Tongue (tissue), 2 donors: ENCODE measurements around the gene TLDC2. TPM values are rescaled to one million over a fixed set of nuclear protein-coding genes. Genes with fewer than 3 reads are reported as not detected.
"Not testable (repeated sequence)": the region's sequence is repeated elsewhere in the genome, so short reads cannot be mapped to it uniquely, and the experiment has no call there.

Experiments used
- DNase-seq: peaks from one replicate; pipeline ENCODE4 v3.0.0-alpha.2; 2015
- total RNA-seq: library from RNA; depleted of rRNA; stranded (reverse); fragments of >200 nt; gene quantifications from one replicate; pipeline ENCODE4 v1.2.3, GENCODE V29; 2014

Gene TLDC2
- total RNA-seq, 1 donor from 2014 or later = 0.21 TPM

DNA sequence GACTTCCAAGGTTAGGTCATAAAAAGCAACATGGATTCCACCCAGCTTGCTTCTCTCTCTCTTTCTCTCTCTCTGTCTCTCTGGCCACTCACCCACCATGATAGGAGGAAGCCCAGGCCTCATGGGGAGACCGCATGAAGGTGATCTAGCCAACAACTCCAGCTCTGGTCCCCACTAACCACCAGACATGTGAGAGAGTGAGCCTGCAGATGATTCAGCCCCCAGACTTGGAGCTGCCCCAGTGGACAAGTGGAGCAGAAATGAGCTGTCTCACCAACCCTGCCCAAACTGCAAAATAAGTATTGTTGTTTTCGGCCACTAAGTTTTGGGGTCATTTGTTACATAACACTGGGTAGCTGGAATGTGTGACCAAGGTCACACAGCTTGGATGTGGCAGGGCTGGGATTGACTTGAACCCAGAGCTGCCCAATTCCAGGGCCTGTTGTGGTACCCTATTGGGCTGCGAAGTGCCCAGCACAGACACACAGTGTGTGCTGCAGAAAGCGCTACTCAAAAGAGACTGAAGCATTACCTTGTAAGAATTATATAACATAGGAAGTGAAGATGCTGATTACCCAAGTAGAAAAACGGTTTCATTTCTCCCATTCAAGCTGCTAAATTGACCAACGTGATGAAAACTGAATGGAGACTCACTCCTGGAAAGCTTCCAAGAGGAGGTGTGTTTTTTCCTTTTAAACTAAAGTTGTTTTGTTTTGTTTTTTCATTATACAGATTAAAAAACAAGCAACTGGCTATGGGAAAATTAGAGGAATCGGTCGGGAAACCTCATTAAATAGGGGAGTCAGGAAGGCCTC is 9.1 kb upstream of the TLDC2 start:
- DNase-seq = no peak

DNA sequence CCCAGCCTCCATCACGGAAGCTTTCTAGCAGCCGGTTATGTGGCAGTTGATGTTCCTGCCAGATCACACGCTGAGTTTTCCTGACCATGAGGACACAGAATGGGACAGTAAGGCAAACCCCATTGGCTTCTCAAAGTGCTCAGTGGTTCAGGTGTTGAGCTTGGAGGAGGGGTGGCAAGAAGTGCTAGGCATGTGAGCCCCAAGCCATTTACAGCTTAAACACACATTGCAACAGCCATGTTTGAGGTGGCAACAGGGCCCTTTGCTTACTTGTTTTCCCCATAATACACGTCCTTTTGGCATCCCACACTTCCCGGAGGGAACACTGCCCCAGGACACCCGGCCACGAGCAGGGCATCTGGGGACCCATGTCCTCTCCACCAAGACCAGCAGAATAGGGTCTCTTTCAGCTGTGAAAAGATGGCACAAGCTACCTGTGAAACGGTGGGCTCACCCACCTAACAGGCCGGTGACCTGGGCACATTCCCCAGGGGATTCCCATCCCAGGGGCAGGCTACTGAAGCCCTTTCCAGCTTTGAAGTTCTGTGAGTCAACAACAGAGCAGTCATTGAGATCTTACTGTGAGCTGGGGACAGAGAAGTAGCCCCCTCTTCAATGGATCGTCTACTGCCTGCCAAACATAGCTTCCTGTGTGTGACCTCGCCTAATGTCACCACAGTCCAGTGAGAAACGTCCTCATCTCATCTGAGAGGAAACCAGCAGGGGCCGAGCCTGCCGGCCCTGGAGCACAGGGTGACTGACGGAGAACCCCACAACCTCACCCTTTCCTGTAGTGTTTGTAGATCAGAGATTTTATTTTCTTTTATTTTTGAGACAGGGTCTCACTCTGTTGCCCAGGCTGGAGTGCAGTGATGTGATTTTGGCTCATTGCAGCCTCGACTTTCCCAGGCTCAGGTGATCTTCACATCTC is 4.0 kb upstream of the TLDC2 start:
- no peak for DNase-seq

DNA sequence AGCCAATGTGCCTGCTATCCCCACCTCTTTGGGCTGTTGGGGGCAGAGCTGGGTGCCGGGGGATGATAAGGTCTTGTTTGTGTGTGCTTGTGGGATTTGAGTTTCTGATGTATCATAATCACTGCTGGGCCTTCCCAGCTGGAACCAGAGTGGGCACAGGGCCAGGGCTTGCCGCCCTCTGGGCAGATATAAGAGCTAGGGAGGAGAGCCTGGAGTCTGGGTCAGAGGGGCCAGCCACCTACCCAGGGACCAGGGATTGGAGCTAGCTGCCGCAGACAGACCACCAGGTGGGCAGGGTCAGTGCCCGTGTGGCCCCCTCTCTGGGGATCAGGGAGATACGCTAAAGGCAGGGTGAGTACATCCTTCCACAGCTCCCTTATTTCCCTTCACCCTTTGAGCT is 3.1 kb upstream of the TLDC2 start:
- DNase-seq = no peak

GRCh38 chr20:36873498-36874189 is 2.3 kb upstream of the TLDC2 start:
- no peak for DNase-seq

DNA sequence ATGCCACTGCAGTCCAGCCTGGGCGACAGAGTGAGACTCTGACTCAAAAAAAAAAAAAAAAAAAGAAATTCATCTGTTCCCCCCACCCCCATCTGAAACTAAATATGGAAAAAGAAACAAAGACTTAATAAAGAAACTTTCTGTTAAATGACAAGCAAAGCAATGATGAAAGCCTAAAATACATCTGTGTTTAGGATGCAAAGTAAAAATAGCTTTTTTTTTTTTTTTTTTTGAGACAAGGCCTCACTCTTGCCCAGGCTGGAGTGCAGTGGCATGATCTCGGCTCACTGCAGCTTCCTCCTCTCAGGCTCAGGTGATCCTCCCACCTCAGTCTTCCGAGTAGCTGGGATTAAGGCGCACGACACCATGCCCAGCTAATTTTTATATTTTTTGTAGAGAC is 845 bp upstream of the TLDC2 start:
- DNase-seq = not testable (repeated sequence)

GRCh38 chr20:36876473-36876833 is 515 bp downstream of the TLDC2 start:
- no peak for DNase-seq

- DNase-seq = no peak
These were observed 3.0 kb downstream of the TLDC2 start for GRCh38 chr20:36878941-36879340.

GRCh38 chr20:36880741-36881250 is 4.9 kb downstream of the TLDC2 start:
- DNase-seq = no peak

GRCh38 chr20:36881331-36881730 is 5.4 kb downstream of the TLDC2 start:
- no peak for DNase-seq

GRCh38 chr20:36881888-36882287 is 6.0 kb downstream of the TLDC2 start:
- DNase-seq = no peak

DNA sequence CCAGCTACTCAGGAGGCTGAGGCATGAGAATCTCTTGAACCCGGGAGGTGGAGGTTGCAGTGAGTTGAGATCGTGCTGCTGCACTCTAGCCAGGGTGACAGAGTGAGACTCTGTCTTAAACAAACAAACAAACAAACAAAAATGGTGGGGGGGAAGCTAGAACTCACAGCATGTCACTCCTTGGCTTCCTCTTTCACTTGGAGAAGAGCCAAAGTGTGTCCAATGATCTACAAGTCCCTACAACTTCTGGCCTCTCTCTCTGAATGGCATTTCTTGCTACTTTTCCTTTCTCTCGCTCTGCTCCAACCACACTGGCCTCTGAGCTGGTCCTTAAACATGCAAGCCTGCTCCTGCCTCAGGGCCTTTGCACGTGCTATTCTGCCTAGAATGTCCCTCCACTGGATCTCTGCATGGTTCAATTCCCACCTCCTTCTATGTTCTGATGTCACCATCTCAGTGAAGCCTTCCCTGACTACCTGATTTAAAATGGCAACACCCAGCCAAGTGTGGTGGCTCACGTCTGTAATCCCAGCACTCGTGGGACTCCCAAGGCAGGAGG is 8.1 kb downstream of the TLDC2 start:
- DNase-seq = no peak

GRCh38 chr20:36885356-36885755 is 9.4 kb downstream of the TLDC2 start:
- no peak for DNase-seq

DNA sequence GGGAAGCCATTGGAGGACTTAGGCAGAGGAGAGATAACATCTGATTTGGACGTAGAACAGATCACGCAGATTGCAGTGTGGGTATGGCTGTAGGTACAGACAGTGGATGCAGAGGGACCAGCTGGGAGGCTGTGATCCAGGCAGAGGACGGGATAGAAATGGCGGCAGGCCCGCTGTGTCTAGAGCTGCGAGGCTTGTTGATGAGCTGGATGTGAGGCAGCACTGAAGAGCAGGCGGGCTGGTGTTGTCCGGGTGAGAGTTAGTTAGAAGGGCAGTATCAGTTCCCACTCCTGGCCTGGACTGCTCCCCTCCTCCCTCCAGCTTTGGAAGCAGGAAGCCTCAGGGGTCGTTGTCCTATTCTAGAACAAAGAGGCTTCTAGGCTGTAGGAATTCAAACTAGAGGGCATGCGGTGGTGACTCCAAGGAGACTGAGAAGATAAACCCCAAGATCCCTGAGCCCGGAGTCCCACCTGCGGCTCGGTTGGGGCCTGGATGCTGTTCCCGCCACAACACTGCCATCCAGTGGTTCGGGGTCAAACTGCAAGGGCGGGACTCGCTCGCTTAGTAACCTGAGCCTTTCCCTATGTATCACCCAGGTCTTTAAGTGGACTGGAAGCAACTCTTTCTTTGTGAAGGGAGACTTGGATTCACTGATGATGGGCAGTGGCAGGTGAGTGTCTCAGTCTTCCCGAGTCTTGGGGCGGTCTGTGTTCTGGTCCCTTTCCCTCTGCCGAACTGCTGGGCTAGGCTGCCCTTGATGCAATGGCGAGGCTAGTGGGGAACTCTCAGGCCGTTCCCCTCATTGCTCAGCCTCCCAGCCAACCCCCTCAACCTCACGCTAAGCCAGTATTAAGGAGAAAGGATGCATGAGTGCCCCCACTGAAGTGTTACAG is 11.2 kb downstream of the TLDC2 start:
- DNase-seq = peak; percentile 94

DNA sequence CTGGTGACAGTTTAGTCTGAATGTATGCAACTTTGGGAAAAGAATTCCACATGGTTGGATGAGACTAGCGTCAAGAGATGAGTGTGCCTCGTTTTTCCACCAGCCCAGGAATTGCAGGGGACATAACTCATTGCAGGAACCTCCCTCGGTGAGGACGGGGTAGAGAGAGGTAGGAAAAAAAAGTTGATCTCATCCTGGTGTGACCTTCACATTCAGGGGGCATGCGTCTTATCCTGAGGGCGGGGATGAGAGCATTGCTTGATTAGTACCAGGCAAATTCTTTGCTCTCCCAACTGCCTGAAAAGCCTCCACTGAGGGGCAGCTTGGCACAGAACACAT is 11.8 kb downstream of the TLDC2 start:
- DNase-seq = no peak

DNA sequence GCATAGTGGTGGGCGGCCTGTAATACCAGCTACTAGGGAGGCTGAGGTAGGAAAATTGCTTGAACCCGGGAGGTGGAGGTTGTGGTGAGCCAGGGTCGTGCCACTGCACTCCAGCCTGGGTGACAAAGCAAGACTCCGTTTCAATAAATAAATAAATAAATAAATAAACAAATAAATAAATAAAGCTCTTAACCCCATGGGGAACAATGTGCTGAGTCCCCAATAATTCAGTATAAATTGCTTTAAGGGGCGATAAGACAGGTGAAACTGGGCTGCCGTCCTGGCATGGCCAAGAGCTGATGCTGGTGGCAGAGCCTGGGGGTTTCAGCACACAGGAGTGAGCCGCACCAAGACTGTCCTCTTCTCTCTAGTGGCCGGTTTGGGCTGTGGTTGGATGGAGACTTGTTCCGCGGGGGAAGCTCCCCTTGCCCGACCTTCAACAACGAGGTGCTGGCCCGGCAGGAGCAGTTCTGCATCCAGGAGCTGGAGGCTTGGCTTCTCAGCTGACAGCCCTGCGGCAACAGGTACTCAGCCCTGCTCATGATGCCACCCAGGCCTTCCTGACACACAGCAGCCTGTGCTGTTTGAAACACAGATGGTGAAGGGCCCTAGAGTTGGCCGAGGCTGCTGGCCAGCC is 13.1 kb downstream of the TLDC2 start:
- no peak for DNase-seq

DNA sequence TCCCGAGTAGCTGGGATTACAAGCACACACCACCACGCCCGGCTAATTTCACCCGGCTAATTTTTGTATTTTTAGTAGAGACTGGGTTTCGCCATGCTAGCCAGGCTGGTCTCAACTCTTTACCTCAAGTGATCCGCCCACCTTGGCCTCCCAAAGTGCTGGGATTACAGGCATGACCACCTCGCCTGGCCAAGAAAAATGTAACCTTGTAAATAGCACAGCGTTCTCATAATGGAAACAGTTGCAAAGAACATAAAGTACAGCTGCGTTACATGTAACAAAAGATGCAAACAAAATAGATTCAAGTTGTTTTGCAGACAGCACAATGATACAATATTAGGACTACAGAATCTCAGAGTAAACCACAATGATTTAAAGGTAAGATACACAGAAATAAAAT is 14.6 kb downstream of the TLDC2 start:
- DNase-seq = no peak

- DNase-seq = no peak
These were observed 15.3 kb downstream of the TLDC2 start for GRCh38 chr20:36891211-36891610.

GRCh38 chr20:36893801-36894200 is 17.9 kb downstream of the TLDC2 start:
- DNase-seq = no peak

DNA sequence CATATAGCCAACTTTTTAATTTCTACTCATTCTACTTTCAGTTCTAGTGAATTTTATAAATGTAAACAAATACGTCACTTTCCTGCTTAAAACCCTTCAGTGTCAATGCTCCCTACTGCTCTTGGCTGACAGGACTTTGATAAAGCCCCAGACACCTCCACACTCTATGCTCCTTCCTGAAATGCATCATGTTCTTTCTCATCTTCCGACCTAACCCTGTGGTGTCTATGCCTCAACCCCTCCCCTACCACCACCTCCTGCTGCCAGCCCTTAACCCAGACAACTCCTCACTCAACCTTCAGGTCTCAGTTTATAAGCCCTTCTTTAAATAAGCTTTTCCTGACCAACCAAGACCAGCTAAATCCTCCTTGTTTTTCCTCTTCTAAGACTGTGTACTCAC is 19.1 kb downstream of the TLDC2 start:
- DNase-seq = no peak

DNA sequence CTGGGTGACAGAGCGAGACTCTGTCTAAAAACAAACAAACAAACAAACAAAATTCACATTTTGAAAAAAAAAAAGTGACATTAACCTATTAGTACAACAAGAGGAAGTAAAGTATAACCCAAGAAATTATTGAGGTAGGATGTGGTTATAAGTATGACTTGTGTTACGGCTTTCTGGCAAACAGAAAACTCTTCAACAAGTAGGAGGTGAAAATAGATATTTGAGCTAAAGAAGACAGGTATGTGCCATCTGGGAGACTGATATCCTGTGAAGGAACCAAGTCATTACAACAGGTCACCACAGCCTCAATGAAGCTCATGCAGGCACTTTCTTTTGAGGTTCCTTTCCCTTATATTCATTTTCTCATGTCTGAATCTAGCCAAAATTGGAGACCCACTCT is 28.8 kb downstream of the TLDC2 start:
- DNase-seq = no peak

- DNase-seq = not testable (repeated sequence)
These were observed 29.6 kb downstream of the TLDC2 start for GRCh38 chr20:36905566-36905965.
